ENCODE results near the gene GASK1A.

GASK1A gene

DNA sequence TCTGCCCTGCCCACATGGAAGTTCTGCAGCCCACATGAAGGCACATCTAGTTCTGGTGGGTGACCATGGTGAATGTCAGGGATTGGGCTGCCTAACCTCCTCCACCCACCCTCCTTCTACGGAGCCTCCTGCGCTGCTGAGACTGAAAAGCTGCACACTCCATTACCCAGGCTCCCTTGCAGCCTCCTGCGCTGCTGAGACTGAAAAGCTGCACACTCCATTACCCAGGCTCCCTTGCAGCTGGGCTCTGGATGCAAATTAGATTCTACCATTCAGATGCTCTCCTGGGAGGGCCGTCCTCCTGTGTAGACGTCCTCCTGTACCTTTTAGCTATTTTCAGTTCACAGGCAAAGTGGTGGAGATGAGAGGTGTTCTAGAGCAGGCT lies 94.7 kb downstream of the GASK1A start:
- Histone ChIP-seq H3K79me2 (ENCODE audit: insufficient read depth, low read length) (no peaks in the 10 kb centered on the region), H3K27me3 (ENCODE audit: low read length) (no peaks in the 10 kb centered on the region), H2AFZ (ENCODE audit: low read depth, low read length, severe bottlenecking) (no peak overlapping the region), H3K27ac (ENCODE audit: low read depth, low read length) (no peak overlapping the region), H3K9me2 (replicated peaks; ENCODE audit: insufficient read depth, low read length) (no peaks in the 10 kb centered on the region; the same call in 1 of the 2 replicates), H3K4me3 (ENCODE audit: insufficient read depth, low read length, poor library complexity, severe bottlenecking) (no peak overlapping the region), H3K36me3 (ENCODE audit: low read length) (no peaks in the 10 kb centered on the region), H3K4me2 (ENCODE audit: low read depth, low read length, poor library complexity, severe bottlenecking) (no peak overlapping the region), H3K9ac (ENCODE audit: low read length) (no peak overlapping the region), H3K9me3 (ENCODE audit: insufficient read depth, low read length) (no peaks in the 10 kb centered on the region), H4K20me1 (ENCODE audit: low read depth, low read length) (no peaks in the 10 kb centered on the region), H3F3A (ENCODE audit: insufficient read depth) (no peaks in the 10 kb centered on the region)
- TF ChIP-seq EZH2phosphoT487 (conservative IDR thresholded peaks at IDR 0.05; ENCODE audit: low read length) (no peak), CTCF (IDR thresholded peaks at IDR 0.05; ENCODE audit: insufficient read depth, low read length, poor library complexity, severe bottlenecking) (no peak)

DNA sequence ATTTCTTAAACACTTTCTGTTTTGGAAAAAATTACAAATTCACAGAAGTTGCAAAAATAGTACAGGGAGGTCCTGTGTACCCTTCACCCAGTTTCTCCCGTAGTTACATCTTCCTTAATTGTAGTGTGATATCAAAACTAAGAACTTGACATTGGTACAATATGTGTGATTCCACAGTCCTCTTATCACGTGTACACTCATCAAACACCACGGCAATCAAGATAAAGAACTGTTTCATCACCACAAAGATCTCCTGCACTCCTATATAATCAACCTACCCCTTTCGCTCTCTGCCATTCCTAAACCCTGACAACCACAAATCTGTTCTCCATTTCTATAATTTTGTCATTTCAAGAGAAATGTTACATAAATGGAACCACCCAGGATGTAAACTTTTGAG lies 95.4 kb downstream of the GASK1A start:
- Histone ChIP-seq H3K9me3 (ENCODE audit: insufficient read depth, low read length) (no peaks in the 10 kb centered on the region), H3F3A (ENCODE audit: insufficient read depth) (no peaks in the 10 kb centered on the region), H3K9ac (ENCODE audit: low read length) (no peak overlapping the region), H3K9me2 (replicated peaks; ENCODE audit: insufficient read depth, low read length) (no peaks in the 10 kb centered on the region; the same call in 1 of the 2 replicates), H3K79me2 (ENCODE audit: insufficient read depth, low read length) (no peaks in the 10 kb centered on the region), H3K4me2 (ENCODE audit: low read depth, low read length, poor library complexity, severe bottlenecking) (no peak overlapping the region), H4K20me1 (ENCODE audit: low read depth, low read length) (no peaks in the 10 kb centered on the region), H3K27me3 (ENCODE audit: low read length) (no peaks in the 10 kb centered on the region), H3K4me3 (ENCODE audit: insufficient read depth, low read length, poor library complexity, severe bottlenecking) (no peak overlapping the region), H3K36me3 (ENCODE audit: low read length) (no peaks in the 10 kb centered on the region), H2AFZ (ENCODE audit: low read depth, low read length, severe bottlenecking) (no peak overlapping the region), H3K27ac (ENCODE audit: low read depth, low read length) (no peak overlapping the region)
- TF ChIP-seq CTCF (IDR thresholded peaks at IDR 0.05; ENCODE audit: insufficient read depth, low read length, poor library complexity, severe bottlenecking) = no peak
- TF ChIP-seq EZH2phosphoT487 (conservative IDR thresholded peaks at IDR 0.05; ENCODE audit: low read length) = no peak

DNA sequence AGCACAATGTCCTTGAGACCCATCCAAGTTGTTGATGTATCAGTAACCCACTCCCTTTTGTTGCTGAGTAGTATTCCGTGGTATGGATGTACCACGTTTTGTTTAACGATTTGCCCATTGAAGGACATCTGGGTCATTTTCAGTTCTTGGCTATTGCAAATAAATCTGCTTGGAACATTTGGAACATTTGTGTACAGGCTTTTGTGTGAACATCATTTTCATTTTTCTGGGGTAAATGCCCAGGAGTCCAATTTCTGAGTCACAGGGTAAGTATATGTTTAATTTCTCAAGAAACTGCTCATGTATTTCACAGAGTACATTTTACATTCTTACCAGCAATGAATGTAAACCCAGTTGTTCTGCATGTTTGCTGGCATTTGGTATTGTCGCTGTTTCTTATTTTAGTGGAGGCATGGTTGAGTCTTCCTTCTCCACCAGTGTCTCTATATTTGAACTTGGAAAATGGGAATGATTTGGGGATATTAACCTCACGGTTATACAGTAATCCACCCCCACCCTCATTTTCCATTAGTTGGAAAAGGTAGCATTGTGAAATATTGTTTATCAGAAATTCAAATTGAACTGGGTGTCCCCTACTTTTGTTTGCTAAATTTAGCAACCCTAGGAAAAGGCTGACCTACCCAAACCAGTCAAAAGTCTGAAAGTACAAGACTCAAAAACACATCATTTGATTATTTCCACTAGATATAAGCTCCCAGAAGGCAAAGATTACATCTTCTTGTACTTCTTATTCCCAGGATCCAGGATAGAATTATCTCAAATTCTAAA lies 96.0 kb downstream of the GASK1A start:
- H3K27me3 ChIP-seq (ENCODE audit: low read length) = no peaks in the 10 kb centered on the region
- H3K79me2 ChIP-seq (ENCODE audit: insufficient read depth, low read length) = no peaks in the 10 kb centered on the region
- no peak overlapping the region for H3K4me3 ChIP-seq (ENCODE audit: insufficient read depth, low read length, poor library complexity, severe bottlenecking)
- H3K9me2 ChIP-seq (replicated peaks; ENCODE audit: insufficient read depth, low read length) = no peaks in the 10 kb centered on the region; the same call in 1 of the 2 replicates
- H3K9ac ChIP-seq (ENCODE audit: low read length) = no peak overlapping the region
- H3K27ac ChIP-seq (ENCODE audit: low read depth, low read length) = no peak overlapping the region
- no peaks in the 10 kb centered on the region for H3F3A ChIP-seq (ENCODE audit: insufficient read depth)
- H2AFZ ChIP-seq (ENCODE audit: low read depth, low read length, severe bottlenecking) = no peak overlapping the region
- no peak for TF ChIP-seq EZH2phosphoT487 (conservative IDR thresholded peaks at IDR 0.05; ENCODE audit: low read length)
- TF ChIP-seq CTCF (IDR thresholded peaks at IDR 0.05; ENCODE audit: insufficient read depth, low read length, poor library complexity, severe bottlenecking) = no peak
- no peaks in the 10 kb centered on the region for H3K9me3 ChIP-seq (ENCODE audit: insufficient read depth, low read length)
- H3K4me2 ChIP-seq (ENCODE audit: low read depth, low read length, poor library complexity, severe bottlenecking) = no peak overlapping the region
- no peaks in the 10 kb centered on the region for H4K20me1 ChIP-seq (ENCODE audit: low read depth, low read length)
- H3K36me3 ChIP-seq (ENCODE audit: low read length) = no peaks in the 10 kb centered on the region

Data from SU-DHL-6 (cell line).